ENCODE results near the gene TCEANC2. TPM values are rescaled to one million over a fixed set of nuclear protein-coding genes. Genes with fewer than 3 reads are reported as not detected.

TCEANC2 gene
- total and polyA plus RNA-seq, 3 donors from 2014 or later = 10.7 to 16.1 (median 14.1) TPM

- 72 to 89% methylated on average over 11 to 13 of the region's 13 CpGs for WGBS, 2 donors
- DNase-seq = no peak
Observed at GRCh38 chr1:54120018-54120697, 66.8 kb downstream of the TCEANC2 start.

GRCh38 chr1:54120698-54121481 is 67.5 kb downstream of the TCEANC2 start:
- no peaks in the 10 kb centered on the region for H3K27me3 ChIP-seq
- no peak for DNase-seq
- H3K4me1 ChIP-seq = peaks cover 12% of the 10 kb centered on the region
- 41 to 47% methylated on average over 30 to 33 of the region's 33 CpGs for WGBS, 2 donors
- H3K27ac ChIP-seq = peak overlapping the region in 1 of 2 donors; percentile 7
- TF ChIP-seq CTCF (IDR thresholded peaks at IDR 0.05) (no peak), POLR2A (IDR thresholded peaks at IDR 0.05) (no peak)
- peak overlapping the region; percentile 12 to 30 for H3K4me3 ChIP-seq
- H3K36me3 ChIP-seq (ENCODE audit: low read depth, missing control alignments) = no peaks in the 10 kb centered on the region
- no peaks in the 10 kb centered on the region for H3K9me3 ChIP-seq
- intact Hi-C loops (cut with DNase I; ENCODE audit: low total_unique reads) = loop anchor here (10.0 kb wide), 2 partner anchors 284 to 364 kb away; partner anchors contain the start of gene SSBP3

More at GRCh38 chr1:54120018-54120697, 66.8 kb downstream of the TCEANC2 start:
- no peaks in the 10 kb centered on the region for H3K36me3 ChIP-seq (ENCODE audit: low read depth, missing control alignments)
- intact Hi-C loops (cut with DNase I; ENCODE audit: low total_unique reads) = loop anchor here (10.0 kb wide), 2 partner anchors 285 to 365 kb away; partner anchors contain the start of gene SSBP3
- peaks cover 12% of the 10 kb centered on the region for H3K4me1 ChIP-seq
- no peaks in the 10 kb centered on the region for H3K27me3 ChIP-seq
- no peak overlapping the region for H3K27ac ChIP-seq
- no peak overlapping the region for H3K4me3 ChIP-seq
- H3K9me3 ChIP-seq = no peaks in the 10 kb centered on the region
- no peak for TF ChIP-seq CTCF (IDR thresholded peaks at IDR 0.05)
- no peak for TF ChIP-seq POLR2A (IDR thresholded peaks at IDR 0.05)

GRCh38 chr1:54121482-54122134 is 68.2 kb downstream of the TCEANC2 start:
- H3K4me1 ChIP-seq = peaks cover 12% of the 10 kb centered on the region
- H3K27me3 ChIP-seq = no peaks in the 10 kb centered on the region
- H3K4me3 ChIP-seq = peak overlapping the region; percentile 12 to 30
- H3K36me3 ChIP-seq (ENCODE audit: low read depth, missing control alignments) = no peaks in the 10 kb centered on the region
- intact Hi-C loops (cut with DNase I; ENCODE audit: low total_unique reads) = loop anchor here (10.0 kb wide), 2 partner anchors 283 to 363 kb away; partner anchors contain the start of gene SSBP3
- H3K27ac ChIP-seq = peak overlapping the region in 1 of 2 donors; percentile 7
- 5% methylated on average over 26 to 36 of the region's 36 CpGs for WGBS, 2 donors
- DNase-seq = peak; percentile 85
- TF ChIP-seq POLR2A (IDR thresholded peaks at IDR 0.05) (no peak), CTCF (IDR thresholded peaks at IDR 0.05) (peak; percentile 51 to 75 (median 66))
- no peaks in the 10 kb centered on the region for H3K9me3 ChIP-seq

- intact Hi-C loops (cut with DNase I; ENCODE audit: low total_unique reads) = loop anchor here (10.0 kb wide), 2 partner anchors 283 to 363 kb away; partner anchors contain the start of gene SSBP3
- no peak for TF ChIP-seq CTCF (IDR thresholded peaks at IDR 0.05)
- no peak for TF ChIP-seq POLR2A (IDR thresholded peaks at IDR 0.05)
- H3K36me3 ChIP-seq (ENCODE audit: low read depth, missing control alignments) = no peaks in the 10 kb centered on the region
- H3K27ac ChIP-seq = no peak overlapping the region
- DNase-seq = peak; percentile 27
- H3K4me1 ChIP-seq = peaks cover 12% of the 10 kb centered on the region
- peak overlapping the region; percentile 12 to 30 for H3K4me3 ChIP-seq
- WGBS, 2 donors = 36 to 44% methylated on average over 14 of the region's 14 CpGs
- H3K27me3 ChIP-seq = no peaks in the 10 kb centered on the region
- H3K9me3 ChIP-seq = no peaks in the 10 kb centered on the region
Observed at GRCh38 chr1:54122135-54122751, 68.8 kb downstream of the TCEANC2 start.

Data from testis (tissue), 3 donors.